ENCODE data around the gene RUFY1.

- TF ChIP-seq RAD21 (IDR thresholded peaks at IDR 0.05; ENCODE audit: insufficient read depth, low read depth, low read length), result no peak
- TF ChIP-seq SUPT20H (IDR thresholded peaks at IDR 0.05; ENCODE audit: borderline replicate concordance, control insufficient read depth, low read depth, low read length), result no peak
- no peak for TF ChIP-seq ZNF217 (IDR thresholded peaks at IDR 0.05)
- TF ChIP-seq POLR2AphosphoS2 (IDR thresholded peaks at IDR 0.05; ENCODE audit: low read depth, low read length), result no peak
- TF ChIP-seq SREBF2 (IDR thresholded peaks at IDR 0.05; ENCODE audit: low read length), result no peak
- no peak for TF ChIP-seq CTCF (IDR thresholded peaks at IDR 0.05 in 2 of 3, conservative IDR thresholded peaks at IDR 0.05 in 1 of 3; ENCODE audit: control insufficient read depth in 2 of 3, extremely low read depth in 1 of 3, insufficient read depth in 1 of 3, low read depth in 3 of 3, low read length in 3 of 3)
Measured at GRCh38 chr5:179512452-179513000, 37.8 kb upstream of the RUFY1 start.

Data from GM12878 (cell line).